ENCODE data around the gene RNASE3.
"Not testable (repeated sequence)": the region's sequence is repeated elsewhere in the genome, so short reads cannot be mapped to it uniquely, and the experiment has no call there.

Gene RNASE3

DNA sequence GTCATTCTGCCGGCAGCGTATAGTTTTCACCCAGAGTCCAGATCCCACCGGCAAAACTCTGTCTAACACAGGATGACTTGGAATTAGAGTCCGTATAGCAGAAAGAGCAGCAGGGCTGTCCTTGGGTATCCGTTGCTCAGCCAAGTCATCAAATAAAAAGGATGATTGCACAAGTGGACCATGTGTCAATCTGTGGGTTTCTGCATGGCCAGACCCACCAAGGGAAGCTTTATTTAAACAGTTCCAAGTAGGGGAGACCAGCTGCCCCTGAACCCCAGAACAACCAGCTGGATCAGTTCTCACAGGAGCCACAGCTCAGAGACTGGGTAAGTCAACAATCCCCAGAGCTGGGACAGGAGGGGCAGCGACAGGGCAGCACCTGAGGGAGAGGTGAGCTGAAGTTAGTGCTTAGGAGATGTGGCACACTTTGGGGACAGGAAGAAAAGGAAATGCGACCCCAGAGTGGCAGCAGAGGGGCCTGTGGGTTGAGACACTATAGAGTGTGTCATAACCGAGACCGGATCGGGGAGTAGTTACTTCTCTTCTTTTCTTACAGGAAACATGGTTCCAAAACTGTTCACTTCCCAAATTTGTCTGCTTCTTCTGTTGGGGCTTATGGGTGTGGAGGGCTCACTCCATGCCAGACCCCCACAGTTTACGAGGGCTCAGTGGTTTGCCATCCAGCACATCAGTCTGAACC, at the start of gene RNASE3:
TSS of gene RNASE3 (plus strand) at position 260 of the 700 bp plus-strand sequence. CDS start at position 562, 302 bp downstream.
- not testable (repeated sequence) for DNase-seq

DNA sequence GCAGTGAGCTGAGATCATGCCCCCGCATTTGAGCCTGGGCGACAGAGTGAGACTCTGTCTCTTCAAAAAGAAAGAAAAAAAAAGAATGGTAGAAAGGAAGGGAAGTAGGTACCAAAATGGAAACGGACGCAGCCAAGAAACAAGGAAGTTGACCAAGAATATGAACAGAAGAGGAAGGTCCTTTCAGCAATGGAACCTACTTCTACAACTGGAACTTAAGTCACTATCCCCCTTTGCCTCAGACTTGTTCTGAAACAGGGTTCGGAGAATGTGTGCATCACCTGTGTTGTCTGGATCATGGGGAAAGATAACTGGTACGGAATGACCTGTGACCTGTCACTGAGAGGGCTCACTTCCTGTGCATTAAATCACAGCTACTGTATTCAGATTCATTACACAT, 44.6 kb upstream of the RNASE3 start:
- no peak for DNase-seq

DNA sequence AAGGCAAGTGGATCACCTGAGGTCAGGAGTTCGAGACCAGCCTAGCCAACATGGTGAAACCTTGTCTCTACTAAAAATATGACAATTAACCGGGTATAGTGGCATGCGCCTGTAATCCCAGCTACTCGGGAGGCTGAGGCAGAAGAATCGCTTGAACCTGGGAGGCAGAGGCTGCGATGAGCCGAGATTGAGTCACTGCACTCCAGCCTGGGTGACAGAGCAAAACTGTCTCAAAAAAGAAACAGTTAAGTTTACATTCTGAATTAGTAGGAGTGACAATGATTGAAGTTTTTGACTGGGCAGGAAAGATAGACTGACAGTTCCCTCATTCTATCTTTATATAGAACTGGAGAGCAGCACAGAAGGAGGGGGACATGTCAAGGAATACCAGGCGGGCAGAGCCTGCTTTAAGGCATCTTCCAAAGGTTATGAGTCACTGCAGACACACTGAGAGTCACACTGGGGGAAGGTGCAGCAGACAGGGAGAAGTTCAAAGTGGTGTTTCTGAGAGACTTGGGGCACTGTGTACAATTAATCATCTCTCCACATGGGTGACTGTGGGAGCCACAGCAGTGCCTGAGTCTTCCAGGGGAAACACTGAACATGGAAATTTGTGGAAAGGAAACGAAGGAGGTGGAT, 42.8 kb upstream of the RNASE3 start:
- no peak for DNase-seq

DNA sequence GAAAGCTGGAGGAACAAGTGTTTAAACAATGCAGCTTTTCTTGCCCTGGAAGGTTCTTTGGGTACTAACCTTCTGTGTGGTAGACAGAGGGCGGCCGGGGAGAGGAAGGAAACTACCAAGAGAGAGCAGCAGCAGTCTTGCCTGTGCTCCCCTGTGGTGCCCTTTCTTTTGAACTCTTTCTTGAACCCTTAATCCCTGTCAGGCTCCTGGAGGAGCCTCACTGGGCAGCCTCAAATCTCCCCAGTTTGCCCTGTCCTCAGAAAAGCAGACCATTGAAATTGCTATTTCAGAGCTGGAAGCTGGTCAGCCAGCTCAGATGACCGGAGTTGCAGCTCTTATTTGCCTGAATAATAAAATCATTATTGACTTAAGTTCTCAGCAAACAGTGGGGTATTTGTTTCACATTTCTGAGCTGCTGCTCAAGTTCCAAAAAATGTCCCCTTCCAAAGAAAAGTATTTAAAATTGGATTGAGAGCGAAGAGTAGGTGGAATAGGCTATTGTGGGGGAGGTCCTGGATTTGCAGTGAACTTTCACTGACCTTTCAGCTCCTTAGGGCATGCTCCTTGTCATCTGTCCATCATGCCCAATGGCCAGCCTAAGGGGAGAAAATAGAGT, 42.1 kb upstream of the RNASE3 start:
- DNase-seq = no peak

DNA sequence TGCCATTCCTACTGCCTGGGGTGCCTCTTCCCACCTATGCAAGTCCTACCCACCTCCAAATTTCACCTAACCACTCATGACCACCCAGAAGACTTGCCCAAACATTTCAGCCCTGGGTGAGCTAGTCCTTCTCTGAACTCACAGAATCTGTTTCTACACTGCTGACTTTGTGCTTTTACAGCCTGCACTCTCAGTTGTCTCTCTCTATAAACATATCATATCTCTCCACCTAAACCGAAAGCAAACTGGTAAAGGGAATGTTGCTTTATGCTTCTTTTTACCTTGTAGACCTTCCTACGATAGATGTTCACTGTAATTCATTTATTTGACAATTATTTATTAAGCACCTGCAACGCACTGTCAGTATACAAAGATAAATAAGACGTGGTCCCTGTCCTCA, 38.1 kb upstream of the RNASE3 start:
- no peak for DNase-seq

DNA sequence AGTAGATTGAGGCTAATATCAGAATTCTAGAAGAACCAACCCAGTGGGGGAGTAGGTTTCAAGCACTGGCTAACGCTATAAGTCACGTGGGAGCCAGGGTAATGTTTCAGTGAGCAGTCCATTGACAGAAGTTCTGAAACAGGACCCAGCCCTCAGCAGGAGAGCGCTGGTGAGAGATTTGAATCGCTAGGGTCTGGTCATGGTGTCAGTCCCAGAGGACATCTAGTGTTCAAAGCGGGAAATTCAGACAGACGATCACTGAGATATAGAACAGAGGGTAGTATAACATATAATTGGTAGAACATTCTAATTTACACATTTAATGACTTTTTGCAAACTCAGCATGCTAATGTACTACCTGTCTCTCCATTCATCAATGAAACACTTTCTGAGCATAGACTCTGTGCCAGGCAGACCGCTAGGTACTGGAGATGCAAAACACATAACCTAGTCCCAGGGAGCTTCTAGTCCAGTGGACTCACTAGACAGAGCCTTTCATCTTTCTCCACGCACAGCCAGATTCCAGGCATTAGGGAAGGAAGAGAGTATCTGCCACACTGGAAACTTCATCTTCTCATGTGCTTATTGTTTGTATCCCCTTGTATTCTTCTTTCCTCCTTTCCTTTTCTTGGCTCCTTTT, 35.4 kb upstream of the RNASE3 start:
- DNase-seq = peak; percentile 52

DNA sequence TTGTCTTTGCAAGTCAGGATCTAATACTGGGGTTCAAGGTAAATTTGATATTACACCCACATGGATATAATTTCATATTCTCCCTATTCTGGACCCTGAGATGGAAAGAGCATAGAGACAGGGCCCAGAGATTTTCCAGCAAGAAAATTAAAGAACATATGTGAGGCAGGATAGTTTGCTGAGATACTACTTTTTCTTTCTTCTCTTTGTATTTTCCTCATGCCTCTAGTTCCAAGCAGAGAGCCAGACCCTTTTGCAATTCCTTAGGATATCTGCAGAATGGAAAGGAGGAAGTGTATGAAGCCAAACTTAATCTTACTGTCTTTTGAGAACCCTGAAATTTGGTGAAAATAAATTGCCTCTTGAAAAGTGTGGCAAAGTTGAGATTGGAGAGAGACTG, 34.0 kb upstream of the RNASE3 start:
- no peak for DNase-seq

DNA sequence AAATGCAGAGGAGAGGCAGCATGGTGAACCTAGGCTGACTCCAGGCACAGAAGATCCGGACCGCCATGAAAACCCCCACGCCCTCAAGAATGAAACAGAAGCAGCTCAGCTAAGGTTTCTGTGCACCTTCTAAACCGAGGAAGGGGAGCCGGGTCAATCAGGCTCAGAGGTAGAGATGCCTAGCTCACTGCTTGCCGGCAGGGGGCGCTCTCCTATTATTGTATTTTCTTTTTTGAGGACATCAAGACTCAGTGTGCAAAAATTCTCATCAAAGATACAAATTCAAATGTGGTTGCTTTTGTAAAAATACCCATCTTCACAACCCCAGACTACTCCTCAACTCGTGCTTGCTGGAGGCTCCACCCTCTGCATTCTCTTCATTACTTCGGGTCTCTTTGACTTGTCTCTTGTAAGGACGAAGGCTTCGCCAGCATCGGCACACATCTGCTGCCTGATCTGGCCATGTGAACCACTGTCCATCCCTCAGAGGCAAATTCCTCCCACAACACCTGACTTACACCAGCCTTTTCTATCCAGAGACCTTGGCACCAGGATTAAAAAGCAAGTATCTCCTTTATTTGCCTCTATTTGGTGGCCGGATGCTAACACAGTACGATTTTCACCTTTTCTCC, 33.4 kb upstream of the RNASE3 start:
- DNase-seq = peak; percentile 78

DNA sequence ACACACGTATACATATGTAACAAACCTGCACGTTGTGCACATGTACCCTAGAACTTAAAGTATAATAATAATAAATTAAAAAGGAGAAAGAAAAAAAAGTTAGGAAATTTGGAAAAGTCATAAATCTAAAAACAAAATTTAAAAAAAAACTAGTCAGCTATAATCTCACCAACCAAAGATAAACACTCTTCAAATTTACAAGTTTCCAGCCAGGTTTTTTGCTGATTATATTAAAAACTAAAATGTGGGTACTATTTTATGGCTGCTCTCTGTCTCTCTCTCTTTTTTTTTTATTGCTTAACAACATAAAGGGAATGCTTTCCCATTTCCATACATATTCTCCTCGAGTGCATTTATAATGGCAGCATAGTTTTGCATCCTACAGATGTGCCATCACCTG, 25.0 kb upstream of the RNASE3 start:
- no peak for DNase-seq

DNA sequence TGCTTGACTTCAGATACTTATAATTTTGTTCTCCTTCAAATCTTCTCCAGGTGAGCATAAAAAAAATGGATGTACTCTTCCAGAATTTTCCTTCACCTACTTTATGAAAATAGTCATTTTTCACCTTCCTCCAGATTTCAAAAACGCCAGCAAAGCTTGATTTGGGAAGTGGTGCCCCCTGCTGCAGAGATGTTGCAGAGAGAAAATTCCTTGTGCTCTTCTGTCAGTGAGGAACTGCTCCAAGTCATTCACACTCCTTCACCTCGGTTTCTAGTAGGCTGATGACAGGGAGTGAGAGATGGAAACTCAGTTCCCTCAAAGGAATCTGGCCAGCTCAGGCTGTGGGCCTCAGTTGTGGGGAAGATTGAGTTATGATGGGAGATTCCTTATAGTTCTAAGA, 24.2 kb upstream of the RNASE3 start:
- no peak for DNase-seq

DNA sequence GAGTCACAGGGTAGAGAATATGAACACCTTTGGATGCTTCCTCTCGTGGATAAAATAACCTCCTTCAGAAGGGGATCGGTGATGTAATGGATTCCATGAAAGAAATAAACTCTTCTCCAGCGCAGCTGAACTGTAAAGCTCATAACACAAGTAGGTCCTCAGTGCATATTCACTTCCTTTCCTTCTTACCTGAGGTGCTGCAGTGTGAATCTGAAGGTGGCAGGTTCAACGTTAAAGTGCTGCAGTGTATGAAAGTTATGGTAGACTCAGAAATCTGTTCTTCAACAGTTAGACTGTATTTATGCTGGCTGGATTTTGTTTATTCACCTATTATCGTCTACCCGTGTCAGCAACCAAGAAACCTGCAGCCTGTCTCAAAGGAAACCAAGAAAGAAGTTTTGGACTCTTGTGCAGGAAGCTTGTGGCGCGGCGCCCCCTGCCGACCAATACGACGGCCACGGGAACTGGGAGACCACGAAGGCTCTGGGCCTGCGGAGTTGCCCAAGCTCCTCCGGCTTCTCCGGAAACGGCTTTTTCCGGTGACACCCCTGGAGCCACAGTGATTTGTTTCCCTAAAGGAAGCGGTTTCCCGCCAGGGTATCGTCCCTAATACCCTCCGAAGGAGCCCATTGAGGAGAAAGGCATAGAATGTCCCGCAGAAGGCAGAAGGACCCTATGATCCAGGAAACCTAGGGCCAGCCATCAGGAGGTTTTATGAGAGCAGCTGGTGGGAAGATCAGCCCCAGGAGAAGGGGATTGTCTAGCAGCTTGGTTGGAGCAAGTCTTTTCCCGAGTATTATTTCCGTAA, 17.6 kb upstream of the RNASE3 start:
- peak; percentile 82 for DNase-seq

DNA sequence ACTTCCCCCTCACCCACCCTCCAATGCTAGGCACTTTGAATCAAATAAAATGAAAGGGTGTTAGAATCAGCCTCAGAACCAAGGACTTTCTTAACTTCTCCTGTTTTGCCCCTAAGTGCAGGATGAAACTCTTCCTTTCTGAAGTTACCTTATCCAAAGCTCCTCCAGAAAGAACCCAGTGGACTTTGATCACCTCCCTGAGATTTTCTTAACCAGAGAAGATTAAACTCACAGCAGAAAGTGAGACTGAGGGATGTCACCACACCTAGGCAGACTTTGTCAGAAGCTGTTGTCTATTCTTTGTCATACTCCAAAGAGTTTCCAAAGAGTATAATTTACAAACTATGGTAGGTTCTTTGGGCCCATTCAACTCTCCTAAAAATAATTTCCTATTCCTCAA, 14.2 kb upstream of the RNASE3 start:
- no peak for DNase-seq

DNA sequence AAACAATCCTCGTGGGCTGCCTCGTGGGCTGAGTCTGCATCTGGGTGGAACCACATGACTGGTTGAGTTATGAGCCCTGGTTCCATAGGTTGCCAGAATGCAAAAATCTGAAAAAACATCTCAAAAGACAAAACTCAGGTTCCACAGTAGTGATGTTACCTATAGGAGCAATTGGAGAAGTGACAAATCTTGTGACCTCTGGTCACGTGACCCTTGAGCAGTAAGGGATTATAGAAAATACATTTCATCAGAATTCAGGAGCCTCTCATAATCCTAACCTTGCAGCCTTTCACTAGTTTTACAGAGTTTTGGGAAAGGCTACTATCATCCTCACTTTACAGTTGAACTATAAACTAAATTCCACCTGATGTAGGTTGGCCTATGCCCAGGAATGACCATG, 12.5 kb upstream of the RNASE3 start:
- no peak for DNase-seq

DNA sequence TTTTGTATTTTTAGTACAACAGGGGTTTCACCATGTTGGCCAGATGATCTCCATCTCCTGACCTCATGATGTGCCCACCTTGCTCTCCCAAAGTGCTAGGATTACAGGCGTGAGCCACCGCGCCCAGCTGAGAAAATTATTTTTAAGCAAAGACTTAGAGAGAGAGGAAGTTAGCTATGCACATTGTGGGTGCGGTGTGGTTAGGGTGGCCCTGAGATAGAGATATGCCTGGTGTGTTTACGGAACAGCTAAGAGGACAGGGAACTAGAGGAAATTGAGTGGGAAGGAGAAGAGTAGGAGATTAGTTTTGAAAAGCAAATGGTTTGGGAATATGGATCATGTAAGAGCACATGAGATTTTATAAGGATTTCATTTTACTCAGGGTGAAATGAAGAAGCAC, 10.0 kb upstream of the RNASE3 start:
- not testable (repeated sequence) for DNase-seq

DNA sequence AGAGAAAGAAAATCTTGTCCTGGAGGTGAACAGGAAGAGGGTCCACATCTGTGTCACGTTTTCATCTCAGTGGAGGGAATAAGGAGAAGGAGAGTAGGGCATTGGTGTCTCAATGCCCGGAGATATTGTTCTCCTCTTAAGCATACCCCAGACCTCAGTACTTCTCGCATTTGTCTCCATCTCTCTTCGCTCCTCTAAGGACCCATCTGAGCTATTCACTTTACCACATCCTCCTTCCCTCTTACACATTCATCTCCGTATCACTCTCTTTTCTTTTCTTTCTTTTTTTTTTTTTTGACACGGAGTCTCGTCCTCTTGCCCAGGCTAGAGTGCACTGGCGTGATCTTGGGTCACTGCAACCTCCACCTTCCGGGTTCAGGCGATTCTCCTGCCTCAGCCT, 8.4 kb upstream of the RNASE3 start:
- not testable (repeated sequence) for DNase-seq

DNA sequence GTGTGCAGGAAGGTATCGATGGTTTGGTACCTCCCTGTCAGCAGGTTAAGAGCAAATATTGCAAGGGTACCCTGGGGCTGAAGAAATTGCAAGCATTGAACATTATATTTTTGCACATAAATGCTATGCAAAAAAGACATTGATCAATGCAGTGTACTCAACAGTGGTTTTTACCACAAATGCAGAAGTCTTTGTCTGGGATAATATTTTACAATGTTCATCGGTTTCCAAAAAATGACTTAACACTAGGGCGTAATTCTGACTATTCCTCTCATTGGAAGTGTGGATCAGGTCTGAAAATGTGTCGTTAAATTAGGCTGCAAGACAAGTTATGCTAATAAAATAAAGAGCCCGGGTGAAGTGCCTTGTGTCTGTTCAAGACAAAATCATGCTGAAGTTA, 2.8 kb upstream of the RNASE3 start:
- DNase-seq = not testable (repeated sequence)

DNA sequence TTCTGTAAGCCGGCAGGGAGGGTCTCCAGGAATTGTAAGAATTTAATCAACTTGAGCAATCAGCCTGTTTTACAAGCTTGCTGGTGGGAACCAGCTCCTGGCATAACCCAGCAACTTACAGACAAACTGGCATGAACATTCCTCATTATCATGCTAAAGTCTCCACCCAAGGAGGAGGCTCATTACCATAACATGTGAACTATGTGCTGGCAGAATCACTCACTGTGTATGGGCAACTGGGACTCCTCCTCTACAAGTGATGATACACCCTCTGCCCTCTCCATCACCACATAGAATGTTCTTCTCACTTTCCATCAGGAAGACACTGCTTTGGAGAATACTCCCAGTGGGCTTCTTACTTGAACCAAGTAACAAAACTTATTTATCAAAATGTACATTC, 4.1 kb downstream of the RNASE3 start:
- DNase-seq = not testable (repeated sequence)

DNA sequence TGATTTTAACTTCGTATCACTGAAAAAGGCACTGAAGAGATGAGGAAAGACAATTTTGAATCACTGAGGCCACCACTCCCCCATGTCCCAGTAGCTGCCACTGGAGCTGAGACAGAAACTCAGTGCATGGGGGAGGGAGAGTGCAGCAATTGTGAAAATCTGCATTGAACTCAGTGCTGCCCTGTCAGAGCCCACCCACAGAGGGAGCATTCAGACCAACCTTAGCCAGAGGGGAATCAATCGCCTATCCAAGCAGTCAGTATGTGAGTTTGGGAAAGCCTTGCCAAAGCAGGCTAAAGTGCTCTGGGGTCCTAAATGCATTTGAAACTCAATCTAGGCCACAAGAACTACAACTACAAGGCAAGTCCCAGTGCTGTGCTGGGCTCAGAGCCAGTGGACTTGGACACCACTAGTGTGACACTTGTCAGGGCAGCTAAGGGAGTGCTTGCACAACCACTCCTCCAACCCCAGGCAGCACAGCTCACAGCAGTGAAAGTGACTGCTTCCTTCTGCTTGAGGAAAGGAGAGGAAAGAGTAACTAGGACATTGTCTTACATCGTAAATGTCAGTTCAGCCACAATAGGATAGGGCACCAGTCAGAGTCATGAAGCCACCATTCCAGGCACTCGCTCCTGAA, 13.3 kb downstream of the RNASE3 start:
- no peak for DNase-seq

DNA sequence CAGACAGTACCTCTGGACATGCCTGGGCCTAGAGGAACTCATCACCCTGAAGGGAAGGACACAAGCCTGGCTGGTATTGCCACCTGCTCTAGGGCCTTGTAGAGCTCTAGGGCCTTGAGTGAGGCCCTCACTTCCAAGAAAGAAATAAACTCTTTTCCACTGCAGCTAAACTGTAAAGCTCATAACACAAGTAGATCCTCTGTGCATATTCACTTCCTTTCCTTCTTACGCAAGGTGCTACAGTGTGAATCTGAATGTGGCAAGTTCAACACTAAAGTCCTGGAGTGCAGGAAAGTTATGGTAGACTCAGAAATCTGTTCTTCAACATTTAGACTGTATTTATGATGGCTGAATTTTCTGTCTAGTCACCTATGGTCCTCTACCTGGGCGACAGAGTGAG, 14.5 kb downstream of the RNASE3 start:
- DNase-seq = no peak

DNA sequence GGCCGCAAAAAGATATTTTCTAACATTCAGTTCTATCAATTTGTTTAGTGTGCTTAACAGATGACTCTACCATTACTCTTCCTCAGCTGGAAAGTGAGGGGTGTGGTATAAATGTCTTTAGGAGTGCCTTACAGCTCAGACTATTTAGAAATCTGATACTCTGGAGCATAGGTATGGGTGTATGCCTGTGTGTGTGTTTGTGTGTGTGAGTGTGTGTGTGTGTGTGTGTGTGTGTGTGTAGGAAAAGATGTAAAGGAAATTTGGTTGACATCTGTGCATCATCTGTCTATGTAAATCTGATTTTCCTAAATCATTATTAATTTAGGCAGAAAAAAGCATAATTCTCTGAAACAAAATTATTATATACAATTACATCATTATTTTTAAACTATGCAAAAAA, 16.0 kb downstream of the RNASE3 start:
- DNase-seq = no peak

DNA sequence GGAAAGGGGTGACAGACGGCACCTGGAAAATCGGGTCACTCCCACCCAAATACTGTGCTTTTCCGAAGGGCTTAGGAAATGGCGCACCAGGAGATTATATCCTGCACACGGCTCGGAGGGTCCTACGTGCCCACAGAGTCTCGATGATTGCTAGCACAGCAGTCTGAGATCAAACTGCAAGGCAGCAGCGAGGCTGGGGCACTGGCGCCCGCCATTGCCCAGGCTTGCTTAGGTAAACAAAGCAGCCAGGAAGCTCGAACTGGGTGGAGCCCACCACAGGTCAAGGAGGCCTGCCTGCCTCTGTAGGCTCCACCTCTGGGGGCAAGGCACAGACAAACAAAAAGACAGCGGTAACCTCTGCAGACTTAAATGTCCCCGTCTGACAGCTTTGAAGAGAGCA, 19.6 kb downstream of the RNASE3 start:
- not testable (repeated sequence) for DNase-seq

Data from femur (tissue), 1 donor.